ENCODE measurements around the gene GSX2.

GRCh38 chr4:54085284-54085683 lies 14.7 kb upstream of the GSX2 start:
- TF ChIP-seq ESRRG (CRISPR knock-in tag; IDR thresholded peaks at IDR 0.05): no peak
- TF ChIP-seq ZFP3 (CRISPR knock-in tag; IDR thresholded peaks at IDR 0.05): no peak
- TF ChIP-seq RARB (CRISPR knock-in tag; IDR thresholded peaks at IDR 0.05): no peak
- TF ChIP-seq ZC3H10 (CRISPR knock-in tag; IDR thresholded peaks at IDR 0.05): no peak
- no peak for TF ChIP-seq CSRNP3 (CRISPR knock-in tag; IDR thresholded peaks at IDR 0.05)
- TF ChIP-seq TOX (CRISPR knock-in tag; IDR thresholded peaks at IDR 0.05; ENCODE audit: borderline replicate concordance): no peak
- TF ChIP-seq, protein P1, sequence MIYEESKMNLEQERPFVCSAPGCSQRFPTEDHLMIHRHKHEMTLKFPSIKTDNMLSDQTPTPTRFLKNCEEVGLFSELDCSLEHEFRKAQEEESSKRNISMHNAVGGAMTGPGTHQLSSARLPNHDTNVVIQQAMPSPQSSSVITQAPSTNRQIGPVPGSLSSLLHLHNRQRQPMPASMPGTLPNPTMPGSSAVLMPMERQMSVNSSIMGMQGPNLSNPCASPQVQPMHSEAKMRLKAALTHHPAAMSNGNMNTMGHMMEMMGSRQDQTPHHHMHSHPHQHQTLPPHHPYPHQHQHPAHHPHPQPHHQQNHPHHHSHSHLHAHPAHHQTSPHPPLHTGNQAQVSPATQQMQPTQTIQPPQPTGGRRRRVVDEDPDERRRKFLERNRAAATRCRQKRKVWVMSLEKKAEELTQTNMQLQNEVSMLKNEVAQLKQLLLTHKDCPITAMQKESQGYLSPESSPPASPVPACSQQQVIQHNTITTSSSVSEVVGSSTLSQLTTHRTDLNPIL (CRISPR knock-in tag; IDR thresholded peaks at IDR 0.05; ENCODE audit: low read depth): no peak; the same call in 1 of the 2 replicates
- TF ChIP-seq ZNF8 (CRISPR knock-in tag; IDR thresholded peaks at IDR 0.05): no peak
- TF ChIP-seq PPARA (CRISPR knock-in tag; IDR thresholded peaks at IDR 0.05; ENCODE audit: borderline replicate concordance): no peak
- TF ChIP-seq BACH2 (CRISPR knock-in tag; IDR thresholded peaks at IDR 0.05; ENCODE audit: borderline replicate concordance): no peak
- TF ChIP-seq PATZ1 (CRISPR knock-in tag; IDR thresholded peaks at IDR 0.05; ENCODE audit: borderline replicate concordance): no peak
- no peak for TF ChIP-seq GLIS3 (CRISPR knock-in tag; IDR thresholded peaks at IDR 0.05)

Measured in SK-N-SH treated with all-trans-retinoic acid at 6 μM for 48 hours (cell line).